Keratinocyte (primary cell): Measurements from ENCODE around the gene RNF144B. TPM values are rescaled to one million over a fixed set of nuclear protein-coding genes. Genes with fewer than 3 reads are reported as not detected.

Source experiments
- DNase-seq: peaks from one replicate; pipeline ENCODE4 v3.0.0-alpha.2; 2011; ENCODE audit warnings: low read depth, missing footprints, low spot score
- FAIRE-seq: peaks from 2 replicates; lab custom pipeline; 2011; peaks lifted over from hg19 to GRCh38; lab: Jason Lieb, UNC
- H2AFZ ChIP-seq: 2 replicates; pipeline ENCODE4 v1.6.0; 2012; ENCODE audit warnings: low read length, control low read depth, inconsistent platforms; ENCODE audit not compliant: control insufficient read depth
- H3K27ac ChIP-seq: 2 replicates; pipeline ENCODE4 v1.5.1; 2011; ENCODE audit warnings: low read length; ENCODE audit not compliant: control insufficient read depth, insufficient read depth
- H3K27me3 ChIP-seq: 3 replicates; pipeline ENCODE4 v1.6.0; 2011; ENCODE audit warnings: low read length; ENCODE audit not compliant: control insufficient read depth, insufficient read depth; ENCODE audit errors: extremely low read depth
- H3K36me3 ChIP-seq, 2 experiments: 2 replicates in 1 of 2; 3 replicates in 1 of 2; pipeline ENCODE4 v1.5.1; 2011; ENCODE audit warnings: low read length in 2 of 2, mild to moderate bottlenecking in 1 of 2; ENCODE audit not compliant: control insufficient read depth in 2 of 2, insufficient read depth in 2 of 2; ENCODE audit errors: extremely low read depth in 1 of 2
- H3K4me1 ChIP-seq: 3 replicates; pipeline ENCODE4 v1.5.1; 2011; ENCODE audit warnings: low read length; ENCODE audit not compliant: control insufficient read depth, insufficient read depth; ENCODE audit errors: extremely low read depth
- H3K4me2 ChIP-seq: 3 replicates; pipeline ENCODE4 v1.6.0; 2011; ENCODE audit warnings: low read depth, low read length; ENCODE audit not compliant: control insufficient read depth, insufficient read depth; ENCODE audit errors: extremely low read depth
- H3K4me3 ChIP-seq, 3 experiments: fragments of 200-600 bp in 1 of 3; sonication (generic) in 1 of 3; 2 replicates in 2 of 3; 3 replicates in 1 of 3; pipeline ENCODE4 v1.5.1; 2011 to 2016; ENCODE audit warnings: low read length in 3 of 3, mild to moderate bottlenecking in 3 of 3, control low read depth in 2 of 3, inconsistent platforms in 1 of 3, low read depth in 1 of 3, mixed read lengths in 1 of 3, mixed run types in 1 of 3, moderate library complexity in 1 of 3; ENCODE audit not compliant: control insufficient read depth in 2 of 3, insufficient read depth in 2 of 3; ENCODE audit errors: extremely low read depth in 1 of 3
- H3K79me2 ChIP-seq: 2 replicates; pipeline ENCODE4 v1.6.0; 2012; ENCODE audit warnings: low read length; ENCODE audit not compliant: control insufficient read depth, insufficient read depth
- H3K9ac ChIP-seq: 3 replicates; pipeline ENCODE4 v1.6.0; 2011; ENCODE audit warnings: low read length; ENCODE audit not compliant: control insufficient read depth, insufficient read depth; ENCODE audit errors: extremely low read depth
- H3K9me1 ChIP-seq: 3 replicates; pipeline ENCODE4 v1.6.0; 2011; ENCODE audit warnings: low read length; ENCODE audit not compliant: control insufficient read depth, insufficient read depth; ENCODE audit errors: extremely low read depth
- H3K9me3 ChIP-seq: 2 replicates; pipeline ENCODE4 v1.5.1; 2012; ENCODE audit warnings: low read depth, low read length; ENCODE audit not compliant: control insufficient read depth
- H4K20me1 ChIP-seq: 3 replicates; pipeline ENCODE4 v1.6.0; 2011; ENCODE audit warnings: low read length; ENCODE audit not compliant: control insufficient read depth, insufficient read depth; ENCODE audit errors: extremely low read depth
- CTCF ChIP-seq, 3 experiments: IDR thresholded peaks in 1 of 3; conservative IDR thresholded peaks in 1 of 3; optimal IDR thresholded peaks in 1 of 3; 2 replicates in 2 of 3; 3 replicates in 1 of 3; pipeline versions ENCODE3 to v1.5.1; 2011; ENCODE audit warnings: low read length in 3 of 3, mild to moderate bottlenecking in 3 of 3, moderate library complexity in 2 of 3, control low read depth in 1 of 3, inconsistent platforms in 1 of 3; ENCODE audit not compliant: insufficient read depth in 2 of 3; ENCODE audit errors: extremely low read depth in 1 of 3
- EZH2 ChIP-seq: IDR thresholded peaks from one replicate; pipeline ENCODE4 v1.6.1; 2012; ENCODE audit warnings: inconsistent platforms, mild to moderate bottlenecking, low read length, moderate library complexity
- dilution Hi-C: fragments of 300-500 bp; cut with MboI; formaldehyde crosslinking; loops from one replicate; pipeline ENCODE4 v1.7.0; 2020; ENCODE audit warnings: low sequenced_read_pairs; ENCODE audit not compliant: extremely low pct_ligation_motif_present
- polyA plus RNA-seq, 5 experiments: library from polyadenylated mRNA; depleted of rRNA in 3 of 5; stranded (reverse) in 3 of 5; stranded (forward) in 1 of 5; unstranded in 1 of 5; fragments of >200 nt; gene quantifications; 1 replicate in 1 of 5; 2 replicates in 3 of 5; 3 replicates in 1 of 5; pipeline versions ENCODE4 v1.2.1 to v1.2.3, GENCODE V29; 2011 to 2012; ENCODE audit warnings: missing spikeins in 2 of 5, low read depth in 1 of 5, low replicate concordance in 1 of 5

RNF144B gene
- polyA plus RNA-seq, 1 donor (not counting 4 experiments of a cell fraction or from before 2014, with no cell fraction given), result 9.0 TPM

GRCh38 chr6:18507018-18507415, 119.9 kb downstream of the RNF144B start:
- FAIRE-seq, result no peak
- dilution Hi-C loops, result no loop called here
- H3K9me3 ChIP-seq, result no peaks in the 10 kb centered on the region
- DNase-seq, result no peak
- H3K9ac ChIP-seq, result no peak overlapping the region
- H3K27ac ChIP-seq, result no peak overlapping the region
- no peaks in the 10 kb centered on the region for H3K9me1 ChIP-seq
- TF ChIP-seq CTCF (optimal IDR thresholded peaks at IDR 0.05 in 1 of 3, IDR thresholded peaks at IDR 0.05 in 1 of 3, conservative IDR thresholded peaks at IDR 0.05 in 1 of 3; ENCODE audit: extremely low read depth in 1 of 3, insufficient read depth in 2 of 3, low read length in 3 of 3) (no peak), EZH2 (no peak)
- peaks cover 6% of the 10 kb centered on the region for H3K4me1 ChIP-seq
- no peak overlapping the region for H3K4me3 ChIP-seq
- H3K27me3 ChIP-seq, result no peaks in the 10 kb centered on the region
- H4K20me1 ChIP-seq, result no peaks in the 10 kb centered on the region
- H3K79me2 ChIP-seq, result no peaks in the 10 kb centered on the region
- no peak overlapping the region for H2AFZ ChIP-seq
- H3K36me3 ChIP-seq, result no peaks in the 10 kb centered on the region
- H3K4me2 ChIP-seq, result no peak overlapping the region

- Histone ChIP-seq H4K20me1 (no peaks in the 10 kb centered on the region), H3K27me3 (no peaks in the 10 kb centered on the region), H3K9ac (no peak overlapping the region), H3K4me1 (peaks cover 6% of the 10 kb centered on the region), H3K79me2 (no peaks in the 10 kb centered on the region), H3K36me3 (no peaks in the 10 kb centered on the region), H3K27ac (no peak overlapping the region), H3K9me3 (no peaks in the 10 kb centered on the region), H3K4me3 (no peak overlapping the region), H3K4me2 (no peak overlapping the region), H2AFZ (no peak overlapping the region), H3K9me1 (no peaks in the 10 kb centered on the region)
- dilution Hi-C loops, result no loop called here
- FAIRE-seq (no peak), DNase-seq (no peak)
- TF ChIP-seq CTCF (optimal IDR thresholded peaks at IDR 0.05 in 1 of 3, IDR thresholded peaks at IDR 0.05 in 1 of 3, conservative IDR thresholded peaks at IDR 0.05 in 1 of 3; ENCODE audit: extremely low read depth in 1 of 3, insufficient read depth in 2 of 3, low read length in 3 of 3), result no peak
Observed at GRCh38 chr6:18507561-18507960, 120.4 kb downstream of the RNF144B start.
